ENCODE measurements around the gene MRPL57.

DNA sequence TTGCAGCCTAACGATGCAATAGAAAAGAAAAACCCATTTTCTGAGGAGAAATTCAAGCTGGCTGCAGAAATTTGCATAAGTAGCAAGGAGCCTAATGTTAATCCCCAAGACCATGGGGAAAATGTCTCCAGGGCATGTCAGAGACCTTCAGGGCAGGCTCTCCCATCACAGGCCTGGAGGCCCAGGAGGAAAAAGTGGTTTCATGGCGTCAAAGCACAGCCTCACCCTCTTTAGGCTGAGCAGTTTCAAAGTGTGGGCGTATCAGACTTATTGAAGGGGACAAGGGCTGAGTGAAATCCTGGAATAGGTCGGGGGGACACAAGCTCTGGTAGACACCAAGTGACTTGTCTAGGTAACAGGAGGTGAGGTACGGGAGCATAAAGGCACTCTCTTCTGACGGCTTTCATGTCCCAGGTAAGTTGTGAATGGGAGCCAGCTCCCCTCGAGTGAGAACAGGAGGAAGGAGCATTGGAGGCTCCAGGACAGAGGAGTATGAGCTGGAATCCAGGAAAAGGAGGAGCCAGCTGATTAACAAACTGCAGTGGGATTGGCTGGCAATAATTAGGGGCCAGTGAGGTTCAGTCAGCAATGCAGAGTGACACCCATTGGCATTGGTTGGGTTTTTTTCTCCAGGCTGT is 35.8 kb downstream of the MRPL57 start:
- TF ChIP-seq, protein P1, sequence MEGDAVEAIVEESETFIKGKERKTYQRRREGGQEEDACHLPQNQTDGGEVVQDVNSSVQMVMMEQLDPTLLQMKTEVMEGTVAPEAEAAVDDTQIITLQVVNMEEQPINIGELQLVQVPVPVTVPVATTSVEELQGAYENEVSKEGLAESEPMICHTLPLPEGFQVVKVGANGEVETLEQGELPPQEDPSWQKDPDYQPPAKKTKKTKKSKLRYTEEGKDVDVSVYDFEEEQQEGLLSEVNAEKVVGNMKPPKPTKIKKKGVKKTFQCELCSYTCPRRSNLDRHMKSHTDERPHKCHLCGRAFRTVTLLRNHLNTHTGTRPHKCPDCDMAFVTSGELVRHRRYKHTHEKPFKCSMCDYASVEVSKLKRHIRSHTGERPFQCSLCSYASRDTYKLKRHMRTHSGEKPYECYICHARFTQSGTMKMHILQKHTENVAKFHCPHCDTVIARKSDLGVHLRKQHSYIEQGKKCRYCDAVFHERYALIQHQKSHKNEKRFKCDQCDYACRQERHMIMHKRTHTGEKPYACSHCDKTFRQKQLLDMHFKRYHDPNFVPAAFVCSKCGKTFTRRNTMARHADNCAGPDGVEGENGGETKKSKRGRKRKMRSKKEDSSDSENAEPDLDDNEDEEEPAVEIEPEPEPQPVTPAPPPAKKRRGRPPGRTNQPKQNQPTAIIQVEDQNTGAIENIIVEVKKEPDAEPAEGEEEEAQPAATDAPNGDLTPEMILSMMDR (IDR thresholded peaks at IDR 0.05), result no peak
- no peak for TF ChIP-seq POLR2A (IDR thresholded peaks at IDR 0.05)
